Measurements from ENCODE around the gene LBR. TPM values are rescaled to one million over a fixed set of nuclear protein-coding genes. Genes with fewer than 3 reads are reported as not detected.

The LBR gene
- total RNA-seq, 3 donors from 2014 or later: 87.9 to 161 (median 123) TPM

DNA sequence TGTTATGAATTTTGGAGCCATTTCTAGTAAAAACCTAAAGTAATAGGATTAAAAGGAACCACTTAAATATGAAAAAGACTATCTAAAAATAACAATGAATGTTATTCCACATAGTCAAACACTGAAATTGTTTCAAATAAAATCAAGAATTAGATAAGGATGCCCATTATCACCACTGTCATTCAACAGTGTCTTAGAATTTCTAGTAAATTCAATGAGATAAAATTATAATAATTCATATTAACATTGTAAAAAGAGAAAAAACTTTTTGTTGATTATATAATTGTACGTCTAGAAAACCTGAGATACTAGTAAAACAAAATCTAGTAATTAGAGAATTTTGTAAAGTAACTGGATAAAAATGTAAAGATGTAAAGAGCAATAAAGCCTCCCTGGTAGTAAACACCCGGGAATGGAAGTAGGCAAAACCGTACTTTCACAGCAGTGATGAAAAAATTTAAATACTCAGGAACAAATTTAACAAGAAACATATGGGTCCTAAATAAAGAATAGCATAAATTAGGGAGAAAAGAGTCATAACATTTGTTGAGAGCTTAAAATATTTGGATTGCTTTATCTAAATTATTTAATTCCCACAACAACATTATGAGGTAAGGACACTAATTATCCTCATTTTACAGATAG is 56.4 kb downstream of the LBR start:
- Histone ChIP-seq H3K4me1 (ENCODE audit: low read depth) (no peaks in the 10 kb centered on the region), H3K9me3 (no peaks in the 10 kb centered on the region), H3K36me3 (ENCODE audit: low read depth) (no peaks in the 10 kb centered on the region), H3K4me3 (no peak overlapping the region)
- intact Hi-C loops (cut with DNase I, micrococcal nuclease): no loop called here
- DNase-seq (no peak), ATAC-seq (no peak)
- TF ChIP-seq, protein P1, sequence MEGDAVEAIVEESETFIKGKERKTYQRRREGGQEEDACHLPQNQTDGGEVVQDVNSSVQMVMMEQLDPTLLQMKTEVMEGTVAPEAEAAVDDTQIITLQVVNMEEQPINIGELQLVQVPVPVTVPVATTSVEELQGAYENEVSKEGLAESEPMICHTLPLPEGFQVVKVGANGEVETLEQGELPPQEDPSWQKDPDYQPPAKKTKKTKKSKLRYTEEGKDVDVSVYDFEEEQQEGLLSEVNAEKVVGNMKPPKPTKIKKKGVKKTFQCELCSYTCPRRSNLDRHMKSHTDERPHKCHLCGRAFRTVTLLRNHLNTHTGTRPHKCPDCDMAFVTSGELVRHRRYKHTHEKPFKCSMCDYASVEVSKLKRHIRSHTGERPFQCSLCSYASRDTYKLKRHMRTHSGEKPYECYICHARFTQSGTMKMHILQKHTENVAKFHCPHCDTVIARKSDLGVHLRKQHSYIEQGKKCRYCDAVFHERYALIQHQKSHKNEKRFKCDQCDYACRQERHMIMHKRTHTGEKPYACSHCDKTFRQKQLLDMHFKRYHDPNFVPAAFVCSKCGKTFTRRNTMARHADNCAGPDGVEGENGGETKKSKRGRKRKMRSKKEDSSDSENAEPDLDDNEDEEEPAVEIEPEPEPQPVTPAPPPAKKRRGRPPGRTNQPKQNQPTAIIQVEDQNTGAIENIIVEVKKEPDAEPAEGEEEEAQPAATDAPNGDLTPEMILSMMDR (IDR thresholded peaks at IDR 0.05): no peak

- no peaks in the 10 kb centered on the region for H3K36me3 ChIP-seq (ENCODE audit: low read depth)
- no peak for ATAC-seq
- H3K9me3 ChIP-seq: no peaks in the 10 kb centered on the region
- TF ChIP-seq, protein P1 (IDR thresholded peaks at IDR 0.05): no peak
- no peak overlapping the region for H3K4me3 ChIP-seq
- no peak for DNase-seq
- intact Hi-C loops (cut with DNase I, micrococcal nuclease): no loop called here
- H3K4me1 ChIP-seq (ENCODE audit: low read depth): no peaks in the 10 kb centered on the region
Measured at GRCh38 chr1:225368036-225368552, 59.7 kb downstream of the LBR start.

DNA sequence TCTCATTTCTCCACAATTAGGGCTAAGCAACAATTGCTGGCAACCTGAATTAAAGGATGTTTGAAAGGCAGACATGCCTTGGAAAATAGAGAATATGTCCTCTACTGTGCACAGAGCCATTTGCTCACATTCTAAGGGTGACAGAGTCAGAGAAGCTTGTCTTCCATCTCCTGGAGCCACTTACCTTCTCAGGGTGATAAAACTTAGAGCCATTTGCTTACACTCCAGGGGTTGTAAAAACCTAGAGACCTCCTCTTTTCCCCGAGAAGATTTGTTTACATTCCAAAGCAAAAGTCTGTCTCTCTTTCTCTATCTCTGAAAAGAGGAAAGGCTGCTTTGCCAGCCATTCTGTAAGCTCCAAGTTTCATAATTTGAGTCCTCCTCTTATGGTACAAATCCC is 61.3 kb downstream of the LBR start:
- no peak for ATAC-seq
- H3K4me1 ChIP-seq (ENCODE audit: low read depth): no peaks in the 10 kb centered on the region
- no peaks in the 10 kb centered on the region for H3K36me3 ChIP-seq (ENCODE audit: low read depth)
- no peaks in the 10 kb centered on the region for H3K9me3 ChIP-seq
- H3K4me3 ChIP-seq: no peak overlapping the region
- TF ChIP-seq, protein P1 (IDR thresholded peaks at IDR 0.05): no peak
- DNase-seq: no peak
- intact Hi-C loops (cut with DNase I, micrococcal nuclease): no loop called here

GRCh38 chr1:225366018-225366417 is 61.8 kb downstream of the LBR start:
- intact Hi-C loops (cut with DNase I, micrococcal nuclease): no loop called here
- no peaks in the 10 kb centered on the region for H3K36me3 ChIP-seq (ENCODE audit: low read depth)
- ATAC-seq: no peak
- no peak for DNase-seq
- no peaks in the 10 kb centered on the region for H3K9me3 ChIP-seq
- H3K4me1 ChIP-seq (ENCODE audit: low read depth): no peaks in the 10 kb centered on the region
- H3K4me3 ChIP-seq: no peak overlapping the region
- TF ChIP-seq, protein P1 (IDR thresholded peaks at IDR 0.05): no peak

DNA sequence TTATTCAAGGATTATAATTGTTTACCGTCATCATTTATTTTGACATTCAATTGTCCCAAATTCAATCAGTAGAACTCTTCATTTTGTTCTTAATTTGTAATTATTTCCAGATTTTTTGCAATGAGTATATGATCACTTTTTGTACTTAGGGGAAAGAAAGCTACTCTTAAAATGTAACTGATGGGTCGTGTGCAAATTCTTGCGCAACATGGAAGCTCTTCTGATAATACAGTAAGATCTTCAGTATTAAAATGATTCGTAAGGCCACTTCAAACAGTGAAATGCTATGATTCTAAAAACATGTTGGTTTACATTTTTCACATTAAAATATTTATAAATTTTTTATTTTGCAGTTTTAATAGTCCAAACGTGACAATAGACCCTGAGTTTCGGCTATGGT is 63.4 kb downstream of the LBR start:
- ATAC-seq (no peak), DNase-seq (no peak)
- H3K36me3 ChIP-seq (ENCODE audit: low read depth): no peaks in the 10 kb centered on the region
- TF ChIP-seq, protein P1 (IDR thresholded peaks at IDR 0.05): no peak
- H3K4me1 ChIP-seq (ENCODE audit: low read depth): no peaks in the 10 kb centered on the region
- intact Hi-C loops (cut with DNase I, micrococcal nuclease): no loop called here
- no peak overlapping the region for H3K4me3 ChIP-seq
- no peaks in the 10 kb centered on the region for H3K9me3 ChIP-seq

All from mucosa of descending colon (tissue), 3 donors.